ENCODE results near the gene PDXDC1. TPM values are rescaled to one million over a fixed set of nuclear protein-coding genes. Genes with fewer than 3 reads are reported as not detected.
"Not testable (repeated sequence)": the region's sequence is repeated elsewhere in the genome, so short reads cannot be mapped to it uniquely, and the experiment has no call there.

Gene PDXDC1
- total RNA-seq, 3 donors from 2014 or later, result 66.4 to 86.6 (median 82.9) TPM

GRCh38 chr16:15145418-15146263 lies 170.8 kb downstream of the PDXDC1 start:
- Histone ChIP-seq H3K4me1 (peaks cover 4 to 18% of the 10 kb centered on the region in 2 donors), H3K27ac (peak overlapping the region; percentile 82 to 91), H3K4me3 (peak overlapping the region in 2 of 3 donors; percentile 5 to 59)
- H3K27me3 ChIP-seq; H3K9me3 ChIP-seq; H3K36me3 ChIP-seq; intact Hi-C loops (cut with DNase I; ENCODE audit: low total_unique reads): not testable (repeated sequence)
- peak in 1 of 2 donors; percentile 67 for DNase-seq (ENCODE audit: low spot score in 2 of 2)

GRCh38 chr16:15146264-15146662 lies 171.4 kb downstream of the PDXDC1 start:
- Histone ChIP-seq H3K27ac (peak overlapping the region; percentile 82 to 91), H3K4me1 (peaks cover 4 to 18% of the 10 kb centered on the region in 2 donors)
- H3K27me3 ChIP-seq; H3K36me3 ChIP-seq; DNase-seq (ENCODE audit: low spot score in 2 of 2); intact Hi-C loops (cut with DNase I; ENCODE audit: low total_unique reads); H3K4me3 ChIP-seq; H3K9me3 ChIP-seq: not testable (repeated sequence)

GRCh38 chr16:15148831-15149230 lies 174.0 kb downstream of the PDXDC1 start:
- H3K27ac ChIP-seq; DNase-seq (ENCODE audit: low spot score in 2 of 2); H3K4me3 ChIP-seq; intact Hi-C loops (cut with DNase I; ENCODE audit: low total_unique reads); H3K9me3 ChIP-seq; H3K36me3 ChIP-seq; H3K27me3 ChIP-seq: not testable (repeated sequence)
- peaks cover 0 to 14% of the 10 kb centered on the region in 2 donors for H3K4me1 ChIP-seq

- peak overlapping the region in 1 of 2 donors; percentile 36 for H3K27ac ChIP-seq
- H3K4me1 ChIP-seq, result peaks cover 0 to 12% of the 10 kb centered on the region in 2 donors
- H3K36me3 ChIP-seq; H3K27me3 ChIP-seq; H3K9me3 ChIP-seq; DNase-seq (ENCODE audit: low spot score in 2 of 2); intact Hi-C loops (cut with DNase I; ENCODE audit: low total_unique reads); H3K4me3 ChIP-seq: not testable (repeated sequence)
These were observed 174.4 kb downstream of the PDXDC1 start for GRCh38 chr16:15149260-15149659.

GRCh38 chr16:15154005-15154404 lies 179.2 kb downstream of the PDXDC1 start:
- H3K9me3 ChIP-seq; H3K27me3 ChIP-seq; DNase-seq (ENCODE audit: low spot score in 2 of 2); H3K36me3 ChIP-seq; H3K4me1 ChIP-seq; intact Hi-C loops (cut with DNase I; ENCODE audit: low total_unique reads): not testable (repeated sequence)
- Histone ChIP-seq H3K4me3 (peak overlapping the region; percentile 46 to 74 (median 67)), H3K27ac (peak overlapping the region; percentile 70 to 85)

- Histone ChIP-seq H3K27ac (peak overlapping the region in 1 of 2 donors; percentile 85), H3K4me3 (peak overlapping the region in 2 of 3 donors; percentile 67 to 74)
- H3K9me3 ChIP-seq; H3K27me3 ChIP-seq; intact Hi-C loops (cut with DNase I; ENCODE audit: low total_unique reads); H3K36me3 ChIP-seq; H3K4me1 ChIP-seq: not testable (repeated sequence)
- peak; percentile 90 to 94 for DNase-seq (ENCODE audit: low spot score in 2 of 2)
These were observed 180.1 kb downstream of the PDXDC1 start for GRCh38 chr16:15154650-15155562.

- intact Hi-C loops (cut with DNase I; ENCODE audit: low total_unique reads); H3K9me3 ChIP-seq; H3K36me3 ChIP-seq; H3K27me3 ChIP-seq; DNase-seq (ENCODE audit: low spot score in 2 of 2); H3K27ac ChIP-seq; H3K4me1 ChIP-seq; H3K4me3 ChIP-seq: not testable (repeated sequence)
These were observed 182.8 kb downstream of the PDXDC1 start for GRCh38 chr16:15157644-15158043.

- H3K27ac ChIP-seq; DNase-seq (ENCODE audit: low spot score in 2 of 2); H3K4me3 ChIP-seq; H3K36me3 ChIP-seq; H3K27me3 ChIP-seq; intact Hi-C loops (cut with DNase I; ENCODE audit: low total_unique reads); H3K4me1 ChIP-seq; H3K9me3 ChIP-seq: not testable (repeated sequence)
These were observed 184.8 kb downstream of the PDXDC1 start for GRCh38 chr16:15159671-15160070.

- H3K36me3 ChIP-seq; intact Hi-C loops (cut with DNase I; ENCODE audit: low total_unique reads); H3K9me3 ChIP-seq; DNase-seq (ENCODE audit: low spot score in 2 of 2); H3K4me3 ChIP-seq; H3K27me3 ChIP-seq; H3K27ac ChIP-seq; H3K4me1 ChIP-seq: not testable (repeated sequence)
These were observed 185.7 kb downstream of the PDXDC1 start for GRCh38 chr16:15160571-15160970.

- H3K4me1 ChIP-seq; H3K9me3 ChIP-seq; H3K27me3 ChIP-seq; H3K27ac ChIP-seq; intact Hi-C loops (cut with DNase I; ENCODE audit: low total_unique reads); DNase-seq (ENCODE audit: low spot score in 2 of 2); H3K36me3 ChIP-seq; H3K4me3 ChIP-seq: not testable (repeated sequence)
These were observed 188.2 kb downstream of the PDXDC1 start for GRCh38 chr16:15163055-15163454.

GRCh38 chr16:15166177-15166576 lies 191.4 kb downstream of the PDXDC1 start:
- H3K27me3 ChIP-seq; DNase-seq (ENCODE audit: low spot score in 2 of 2); H3K9me3 ChIP-seq; H3K27ac ChIP-seq; H3K36me3 ChIP-seq; intact Hi-C loops (cut with DNase I; ENCODE audit: low total_unique reads); H3K4me3 ChIP-seq; H3K4me1 ChIP-seq: not testable (repeated sequence)

GRCh38 chr16:15168303-15168702 lies 193.5 kb downstream of the PDXDC1 start:
- H3K9me3 ChIP-seq; H3K4me1 ChIP-seq; intact Hi-C loops (cut with DNase I; ENCODE audit: low total_unique reads); H3K27ac ChIP-seq; DNase-seq (ENCODE audit: low spot score in 2 of 2); H3K4me3 ChIP-seq; H3K36me3 ChIP-seq; H3K27me3 ChIP-seq: not testable (repeated sequence)
